NCI-H1694 (cell line): ENCODE results near the gene SLFN12.
"Not testable (repeated sequence)": the region's sequence is repeated elsewhere in the genome, so short reads cannot be mapped to it uniquely, and the experiment has no call there.

Experiments used
- DNase-seq: peaks from one replicate; lab custom pipeline; 2025; lab: John Stamatoyannopoulos, UW

The SLFN12 gene

GRCh38 chr17:35432176-35433074 lies at the start of gene SLFN12:
SLFN12 (minus strand) TSS chr17:35432500; CDS start chr17:35423028, 9,472 bp downstream.
- DNase-seq: no peak

- no peak for DNase-seq
These were observed 47.0 kb upstream of the SLFN12 start for GRCh38 chr17:35479271-35479670.

- DNase-seq: no peak
These were observed 44.9 kb upstream of the SLFN12 start for GRCh38 chr17:35477248-35477647.

- no peak for DNase-seq
These were observed 44.1 kb upstream of the SLFN12 start for GRCh38 chr17:35476283-35476820.

- DNase-seq: no peak
These were observed 36.2 kb upstream of the SLFN12 start for GRCh38 chr17:35468475-35468874.

GRCh38 chr17:35467824-35468223 lies 35.5 kb upstream of the SLFN12 start:
- DNase-seq: no peak

GRCh38 chr17:35460354-35460851 lies 28.1 kb upstream of the SLFN12 start:
- no peak for DNase-seq

GRCh38 chr17:35454035-35454434 lies 21.7 kb upstream of the SLFN12 start:
- DNase-seq: not testable (repeated sequence)

- DNase-seq: no peak
These were observed 20.9 kb upstream of the SLFN12 start for GRCh38 chr17:35453171-35453570.

- DNase-seq: no peak
These were observed 17.2 kb upstream of the SLFN12 start for GRCh38 chr17:35449371-35449931.

- DNase-seq: no peak
These were observed 16.6 kb upstream of the SLFN12 start for GRCh38 chr17:35448899-35449227.

- DNase-seq: no peak
These were observed 16.1 kb upstream of the SLFN12 start, which contains the start of gene SLFN13 for GRCh38 chr17:35448214-35448898. SLFN13 (minus strand) TSS chr17:35448766; CDS start chr17:35445680, 3,086 bp downstream.

- no peak for DNase-seq
These were observed 15.2 kb upstream of the SLFN12 start for GRCh38 chr17:35447499-35447898.

GRCh38 chr17:35438433-35438832 lies 6.1 kb upstream of the SLFN12 start:
- no peak for DNase-seq

- DNase-seq: no peak
These were observed 985 bp upstream of the SLFN12 start for GRCh38 chr17:35433075-35433894.

GRCh38 chr17:35429702-35430101 lies 2.6 kb downstream of the SLFN12 start:
- no peak for DNase-seq

- DNase-seq: no peak
These were observed 4.1 kb downstream of the SLFN12 start for GRCh38 chr17:35428229-35428628.

GRCh38 chr17:35423761-35424160 lies 8.5 kb downstream of the SLFN12 start:
- no peak for DNase-seq

- DNase-seq: not testable (repeated sequence)
These were observed 11.2 kb downstream of the SLFN12 start for GRCh38 chr17:35421069-35421468.

GRCh38 chr17:35416659-35417058 lies 15.6 kb downstream of the SLFN12 start:
- DNase-seq: no peak

- DNase-seq: not testable (repeated sequence)
These were observed 17.6 kb downstream of the SLFN12 start for GRCh38 chr17:35414707-35415106.
